Retinal pigment epithelial cell (primary cell): Measurements from ENCODE around the gene MAFB.

Experiments
- DNase-seq: peaks from one replicate; pipeline ENCODE4 v3.0.0-alpha.2; 2010; ENCODE audit warnings: low read depth
- H3K4me3 ChIP-seq: 2 replicates; pipeline ENCODE4 v1.5.1; 2011; ENCODE audit warnings: mild to moderate bottlenecking, low read length, control low read depth, moderate library complexity
- CTCF ChIP-seq: conservative IDR thresholded peaks from 2 replicates; pipeline ENCODE4 v1.5.1; 2011; ENCODE audit warnings: low read depth, low read length, control low read depth, inconsistent platforms

Gene MAFB

GRCh38 chr20:40668449-40669228 lies 20.4 kb downstream of the MAFB start:
- no peak overlapping the region for H3K4me3 ChIP-seq
- DNase-seq = no peak
- no peak for TF ChIP-seq CTCF

DNA sequence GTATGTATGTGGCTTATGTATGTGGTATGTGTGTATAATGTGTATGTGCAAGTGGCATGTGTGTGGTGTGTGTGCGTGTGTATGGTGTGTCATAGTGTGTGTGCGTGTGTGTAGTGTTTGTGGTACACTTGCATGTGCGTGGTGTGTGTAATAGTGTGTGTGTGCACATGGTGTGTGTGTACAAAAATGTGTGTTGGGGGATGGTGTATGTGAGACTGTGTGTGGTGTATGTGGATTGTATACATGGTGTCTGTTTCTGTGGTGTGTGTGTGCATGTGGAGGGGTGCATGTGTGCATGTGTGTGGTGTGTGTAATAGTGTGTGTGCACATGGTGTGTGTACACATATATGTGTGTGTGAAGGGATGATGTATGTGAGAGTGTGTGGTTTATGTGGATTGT lies 21.5 kb downstream of the MAFB start:
- H3K4me3 ChIP-seq = no peak overlapping the region
- no peak for TF ChIP-seq CTCF
- DNase-seq = no peak

DNA sequence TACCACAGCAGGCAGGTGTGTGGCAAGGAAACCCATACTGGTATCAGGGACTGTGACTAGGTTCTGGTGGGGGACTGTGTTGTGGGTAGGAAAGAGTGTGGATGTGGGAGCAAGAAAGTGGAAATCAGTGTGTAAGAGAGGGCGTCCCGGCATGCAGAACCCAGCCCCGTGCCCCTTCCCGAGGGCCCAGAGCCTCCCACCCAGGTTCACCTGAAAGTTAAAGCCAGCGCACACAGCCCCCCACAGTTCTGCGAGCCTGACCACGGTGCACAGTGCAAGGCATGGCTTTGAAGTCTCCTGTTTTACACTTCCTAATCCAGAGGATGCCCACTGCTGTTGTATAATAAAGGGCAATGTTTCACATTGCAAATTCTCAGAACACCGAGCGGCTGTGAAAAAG lies 22.7 kb downstream of the MAFB start:
- TF ChIP-seq CTCF = no peak

GRCh38 chr20:40664891-40665290 lies 24.1 kb downstream of the MAFB start:
- no peak for DNase-seq
- no peak for TF ChIP-seq CTCF
- H3K4me3 ChIP-seq = no peak overlapping the region

More for the DNA sequence above, 22.7 kb downstream of the MAFB start:
- no peak overlapping the region for H3K4me3 ChIP-seq
- DNase-seq = no peak

DNA sequence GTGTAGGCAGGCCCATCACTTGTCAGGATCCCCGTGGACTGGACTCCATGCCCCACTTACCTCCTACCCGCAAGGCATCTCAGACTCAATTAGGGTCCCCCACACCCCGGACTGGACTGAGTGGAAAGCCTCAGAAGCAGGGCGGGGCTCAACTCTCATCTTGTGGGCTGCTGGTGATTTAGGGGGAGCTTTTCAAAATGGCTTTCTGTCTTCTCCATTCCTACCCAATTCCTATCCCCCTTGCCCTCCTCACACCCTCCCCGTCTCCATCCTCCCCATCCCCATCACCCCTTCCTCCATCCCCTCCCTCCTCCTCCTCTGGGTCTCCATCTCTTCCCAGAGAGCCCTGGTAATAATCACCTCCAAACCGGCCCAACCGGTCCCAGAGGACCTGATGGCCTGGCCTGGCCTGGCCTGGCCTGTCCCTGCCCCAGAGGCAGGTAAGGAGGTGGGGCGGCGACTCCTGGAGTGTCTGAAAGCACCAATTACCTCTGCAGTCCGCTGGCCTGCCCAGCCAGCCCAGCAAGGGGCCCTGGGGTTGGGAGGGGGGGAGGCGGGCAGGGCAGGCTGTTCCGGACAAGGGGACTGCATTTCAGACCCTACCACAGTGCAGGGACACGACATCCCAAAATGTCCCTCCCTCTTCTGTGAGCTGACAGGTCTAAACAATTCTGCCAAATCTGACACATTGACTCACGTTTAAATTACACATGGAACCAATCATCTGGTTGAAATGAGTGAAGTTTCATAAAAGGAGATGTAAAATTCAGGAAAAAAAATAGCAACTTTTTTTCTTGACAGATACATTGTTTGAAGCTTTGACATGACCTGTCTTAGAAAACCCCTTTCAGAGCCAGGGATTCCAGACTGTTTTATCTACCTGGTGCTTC lies 24.8 kb downstream of the MAFB start:
- DNase-seq = no peak
- no peak for TF ChIP-seq CTCF
- H3K4me3 ChIP-seq = no peak overlapping the region

DNA sequence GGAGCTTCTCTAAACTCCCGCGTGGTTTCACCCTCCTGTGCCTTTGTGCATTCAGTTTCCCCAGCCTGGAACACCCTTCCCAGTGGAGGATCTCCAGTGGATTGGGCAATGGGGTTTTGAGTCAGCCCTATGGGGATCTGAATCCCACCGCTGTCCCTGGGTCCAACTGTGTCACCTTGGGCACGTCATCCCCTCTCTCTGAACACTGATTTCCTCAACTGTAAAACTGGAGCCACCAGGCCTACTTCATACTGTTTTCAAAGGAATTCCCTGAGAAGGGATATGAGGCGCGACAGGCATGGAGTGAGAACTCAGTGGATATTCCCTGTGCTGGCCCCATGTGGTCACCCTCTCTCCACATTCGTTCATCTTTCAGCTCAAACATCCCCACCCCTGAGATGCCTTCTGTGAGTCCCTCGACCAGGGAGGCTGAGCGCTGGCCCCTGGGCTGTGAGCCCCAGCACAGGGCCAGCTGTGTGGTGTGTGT lies 25.7 kb downstream of the MAFB start:
- no peak for DNase-seq
- TF ChIP-seq CTCF = no peak
- H3K4me3 ChIP-seq = no peak overlapping the region
